Measurements from ENCODE around the gene ARTN.

ARTN gene

DNA sequence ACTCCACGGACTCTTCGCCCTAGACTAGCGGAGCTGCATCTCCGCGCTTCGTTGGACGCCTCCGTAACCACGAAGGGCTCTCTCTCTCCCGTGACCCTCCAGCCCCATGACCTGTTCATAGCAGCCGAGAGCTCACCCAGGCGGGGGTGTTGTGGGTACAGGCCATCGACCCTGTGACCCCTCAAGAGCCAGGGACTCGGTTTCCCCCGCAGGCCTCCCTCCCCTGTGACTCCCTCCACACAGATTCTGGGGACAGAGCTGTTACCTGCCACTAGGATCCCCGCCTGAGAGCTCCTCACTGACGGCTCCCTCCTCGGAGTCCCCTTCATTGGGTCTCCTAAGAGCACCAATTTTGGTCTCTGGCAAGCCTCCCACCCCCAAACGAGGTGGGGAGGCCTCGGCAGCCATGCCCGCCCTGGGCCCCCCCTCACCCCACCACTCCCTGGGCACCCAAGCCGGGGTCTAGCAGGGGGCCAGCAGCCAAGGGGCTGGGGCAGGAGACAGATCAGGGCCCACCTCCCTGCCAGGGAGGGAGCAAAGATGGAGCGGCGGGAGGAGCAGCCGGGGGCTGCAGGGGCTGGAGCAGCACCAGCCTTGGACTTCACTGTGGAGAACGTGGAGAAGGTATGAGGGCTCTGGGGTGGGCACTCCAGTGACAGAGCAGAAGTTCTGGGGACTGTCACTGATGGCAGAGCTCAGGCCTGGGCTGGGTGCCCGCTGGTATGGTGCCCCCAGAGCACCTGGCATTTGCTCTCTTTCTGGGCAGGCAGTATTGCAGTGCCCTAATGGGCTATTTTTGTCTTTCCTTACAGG is 13.7 kb downstream of the ARTN start:
- DNase-seq (ENCODE audit: low read depth in 2 of 3, low spot score in 2 of 3) = no peak

DNA sequence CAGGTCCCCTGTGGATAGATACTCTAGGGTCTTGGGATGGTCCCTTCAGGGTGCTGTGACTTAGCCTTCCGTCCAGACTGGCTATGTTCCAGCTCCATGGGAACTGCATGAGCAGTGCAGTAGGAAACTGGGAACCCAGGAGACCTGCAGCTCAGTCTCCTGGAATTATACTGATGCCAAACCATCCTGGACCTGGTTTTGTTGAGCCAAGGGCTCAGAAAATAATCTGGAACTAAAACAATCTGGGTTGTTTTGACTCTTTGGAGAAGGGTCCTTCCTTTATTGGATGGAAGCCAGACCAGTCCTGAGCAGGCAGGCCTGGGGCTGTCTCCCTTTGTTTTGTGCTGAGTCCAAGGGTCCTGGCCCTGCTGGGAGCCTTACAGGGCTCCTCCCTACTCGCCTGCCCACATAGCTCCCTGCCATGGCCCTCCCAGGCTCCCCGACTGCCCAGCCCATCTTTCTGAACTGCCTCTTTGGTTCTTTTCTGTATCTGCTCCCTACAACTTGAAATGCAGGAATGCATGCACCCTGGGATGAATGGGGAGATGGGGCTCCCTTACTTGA is 14.4 kb downstream of the ARTN start:
- DNase-seq (ENCODE audit: low read depth in 2 of 3, low spot score in 2 of 3) = no peak

DNA sequence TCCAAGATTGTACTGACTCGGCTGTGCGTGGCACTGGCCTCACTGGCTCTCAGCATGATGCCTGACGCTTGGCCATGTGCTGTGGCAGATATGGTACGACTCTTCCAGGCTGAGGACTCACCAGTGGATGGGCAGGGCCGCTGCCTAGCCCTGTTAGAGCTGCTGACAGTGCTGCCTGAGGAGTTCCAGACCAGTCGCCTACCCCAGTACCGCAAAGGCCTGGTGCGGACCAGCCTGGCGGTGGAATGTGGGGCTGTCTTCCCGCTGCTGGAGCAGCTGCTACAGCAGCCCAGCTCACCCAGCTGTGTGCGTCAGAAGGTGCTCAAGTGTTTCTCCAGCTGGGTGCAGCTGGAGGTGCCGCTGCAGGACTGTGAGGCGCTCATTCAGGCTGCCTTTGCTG is 16.1 kb downstream of the ARTN start:
- no peak for DNase-seq (ENCODE audit: low read depth in 2 of 3, low spot score in 2 of 3)

DNA sequence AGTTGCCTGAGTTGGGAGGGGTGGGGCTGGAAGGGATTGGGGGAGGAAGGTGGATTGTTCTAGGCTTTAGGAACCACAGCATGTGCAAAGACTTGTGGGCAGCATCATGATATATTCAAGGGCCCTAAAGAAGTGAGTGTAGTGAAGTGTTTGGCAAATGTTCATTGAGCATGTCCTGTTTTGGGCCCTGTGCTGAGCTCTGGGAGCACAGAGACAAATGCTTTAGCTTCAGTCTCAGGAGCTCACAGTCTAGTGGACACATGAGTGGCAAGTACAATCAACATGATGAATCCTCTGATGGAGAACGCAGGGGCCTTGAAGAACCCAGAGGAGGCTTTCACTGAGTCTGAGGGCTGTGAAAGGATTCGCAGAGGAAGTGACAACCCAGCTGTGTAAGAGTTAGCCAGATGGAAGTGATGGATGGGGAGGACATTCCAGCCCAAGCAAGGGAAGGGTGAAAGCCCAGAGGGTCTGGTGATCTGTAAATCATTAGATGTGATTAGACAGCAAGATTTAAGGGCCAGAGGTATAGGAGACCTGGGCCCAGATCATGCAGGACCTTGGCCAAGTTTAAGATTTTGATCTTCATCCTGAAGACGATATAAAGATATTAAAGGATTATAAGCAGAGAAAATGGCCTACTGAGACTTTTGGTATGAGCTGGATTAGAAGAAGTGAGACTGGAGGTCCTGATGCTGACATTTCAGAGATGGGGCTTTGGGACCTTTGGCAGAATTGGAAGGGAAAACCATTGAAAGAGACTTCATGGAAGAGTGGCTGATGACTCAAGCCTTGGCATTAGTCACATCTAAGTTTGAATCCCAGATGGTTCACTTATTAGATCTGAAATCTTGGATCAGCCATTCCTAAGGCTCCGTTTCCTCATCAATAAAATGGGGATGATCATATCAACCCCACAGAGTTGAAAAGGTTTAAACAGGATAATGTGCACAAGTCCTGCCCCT is 17.7 kb downstream of the ARTN start:
- no peak for DNase-seq (ENCODE audit: low read depth in 2 of 3, low spot score in 2 of 3)

DNA sequence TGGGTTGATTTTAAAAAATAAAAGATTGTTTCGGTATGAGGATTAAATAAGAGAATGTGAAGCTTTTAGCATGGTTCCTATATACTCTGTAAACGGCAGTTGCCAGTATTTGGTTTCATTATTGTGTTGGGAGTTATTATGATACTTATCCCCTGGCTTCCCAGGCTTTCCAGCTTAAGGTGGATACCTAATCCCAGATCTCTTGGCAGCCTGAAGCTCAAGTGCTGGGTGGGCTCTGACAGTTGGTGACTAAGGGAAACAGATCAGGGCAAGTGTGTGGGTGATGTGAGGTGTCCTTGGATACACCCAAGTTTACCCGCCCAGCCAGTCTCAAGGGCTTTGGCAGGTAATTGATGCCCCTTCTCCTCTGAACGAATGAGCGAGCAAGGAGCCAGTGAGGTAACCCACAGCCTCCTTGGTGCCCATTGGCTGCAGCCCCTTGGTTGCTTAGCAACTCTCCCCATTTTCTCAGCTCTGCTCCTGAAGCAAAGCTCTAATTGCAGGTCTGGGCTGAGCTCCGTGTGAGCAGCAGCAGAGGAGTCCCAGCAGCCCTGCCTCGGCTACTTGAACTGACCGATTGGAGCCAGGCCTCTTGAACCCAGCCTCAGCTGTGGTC is 19.2 kb downstream of the ARTN start:
- DNase-seq (ENCODE audit: low read depth in 2 of 3, low spot score in 2 of 3) = no peak

DNA sequence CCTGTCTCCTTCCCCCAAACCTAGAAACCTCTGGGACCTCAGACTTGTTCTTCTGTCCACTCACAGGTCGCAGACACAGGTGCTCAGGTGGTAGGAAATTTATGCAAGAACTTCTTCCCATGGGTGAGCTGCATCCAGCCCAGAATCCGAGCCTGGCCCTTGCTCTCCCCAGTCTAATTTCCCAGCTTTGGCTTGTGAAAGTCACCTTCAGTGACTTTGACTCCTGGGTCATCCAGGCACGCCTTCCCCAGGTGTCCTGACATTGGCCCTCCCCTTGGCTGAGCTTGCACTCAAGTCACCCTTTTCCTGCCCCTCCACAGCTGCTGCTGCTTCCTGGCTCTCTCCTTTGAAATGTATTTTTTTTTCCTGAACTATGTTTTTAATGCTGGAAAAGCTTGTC is 19.8 kb downstream of the ARTN start:
- no peak for DNase-seq (ENCODE audit: low read depth in 2 of 3, low spot score in 2 of 3)

DNA sequence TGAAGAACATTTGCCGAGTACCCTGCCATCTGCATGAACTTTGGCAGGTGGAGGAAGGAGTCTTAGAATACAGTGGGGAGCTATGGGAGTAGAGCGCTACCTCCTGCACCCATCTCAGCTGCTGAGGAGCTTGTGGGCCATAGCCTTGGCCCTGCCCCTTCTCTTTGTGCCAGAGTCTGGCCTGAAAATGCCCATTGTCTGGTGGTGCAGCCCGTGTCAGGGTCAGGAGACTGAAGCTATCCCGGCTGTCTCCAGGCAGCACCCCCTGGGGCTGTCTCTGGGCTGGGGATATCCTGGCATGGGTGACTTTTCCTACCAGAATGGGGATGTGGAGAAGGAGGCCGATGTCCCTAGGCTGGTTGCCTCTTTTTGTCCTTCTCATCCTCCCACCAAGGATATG is 20.4 kb downstream of the ARTN start:
- no peak for DNase-seq (ENCODE audit: low read depth in 2 of 3, low spot score in 2 of 3)

DNA sequence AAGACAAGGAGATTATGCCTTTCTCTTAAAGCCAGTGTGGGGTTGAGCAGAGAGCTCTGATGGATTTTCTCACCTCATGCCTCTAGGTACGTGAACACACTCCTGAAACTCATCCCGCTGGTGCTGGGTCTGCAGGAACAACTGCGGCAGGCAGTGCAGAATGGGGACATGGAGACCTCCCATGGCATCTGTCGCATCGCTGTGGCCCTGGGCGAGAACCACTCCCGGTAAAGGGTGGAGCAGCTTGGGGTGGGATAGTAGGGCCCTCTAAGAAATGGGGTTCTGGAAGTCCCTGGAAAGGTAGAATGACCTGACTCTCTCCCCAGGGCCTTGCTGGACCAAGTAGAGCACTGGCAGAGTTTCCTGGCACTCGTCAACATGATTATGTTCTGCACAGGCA is 22.6 kb downstream of the ARTN start:
- no peak for DNase-seq (ENCODE audit: low read depth in 2 of 3, low spot score in 2 of 3)

DNA sequence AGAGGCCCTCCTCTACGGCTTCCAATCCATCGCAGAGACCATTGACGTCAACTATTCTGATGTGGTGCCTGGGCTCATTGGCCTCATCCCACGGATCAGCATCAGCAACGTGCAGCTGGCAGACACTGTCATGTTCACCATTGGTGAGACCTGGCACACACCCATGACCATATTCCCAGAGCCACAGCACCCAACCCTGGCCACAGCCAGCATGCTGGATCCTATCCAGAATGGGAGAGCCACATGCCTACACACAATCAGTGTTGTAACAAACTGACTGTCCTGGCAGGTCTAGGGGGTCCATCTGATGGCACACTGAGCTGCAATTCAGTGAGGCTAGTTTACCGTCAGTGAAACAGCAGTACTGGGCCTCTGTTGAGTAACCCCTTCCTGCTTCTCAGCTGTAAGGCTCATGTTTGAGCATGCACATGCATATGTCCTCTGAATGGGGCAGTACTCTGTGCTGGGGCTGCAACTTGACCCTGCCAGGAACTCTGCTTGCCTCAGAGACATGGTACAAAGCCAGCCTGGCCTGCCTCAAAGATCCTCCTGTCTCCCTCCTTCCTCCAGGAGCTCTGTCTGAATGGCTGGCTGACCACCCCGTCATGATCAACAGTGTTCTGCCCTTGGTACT is 23.9 kb downstream of the ARTN start:
- DNase-seq (ENCODE audit: low read depth in 2 of 3, low spot score in 2 of 3) = no peak

DNA sequence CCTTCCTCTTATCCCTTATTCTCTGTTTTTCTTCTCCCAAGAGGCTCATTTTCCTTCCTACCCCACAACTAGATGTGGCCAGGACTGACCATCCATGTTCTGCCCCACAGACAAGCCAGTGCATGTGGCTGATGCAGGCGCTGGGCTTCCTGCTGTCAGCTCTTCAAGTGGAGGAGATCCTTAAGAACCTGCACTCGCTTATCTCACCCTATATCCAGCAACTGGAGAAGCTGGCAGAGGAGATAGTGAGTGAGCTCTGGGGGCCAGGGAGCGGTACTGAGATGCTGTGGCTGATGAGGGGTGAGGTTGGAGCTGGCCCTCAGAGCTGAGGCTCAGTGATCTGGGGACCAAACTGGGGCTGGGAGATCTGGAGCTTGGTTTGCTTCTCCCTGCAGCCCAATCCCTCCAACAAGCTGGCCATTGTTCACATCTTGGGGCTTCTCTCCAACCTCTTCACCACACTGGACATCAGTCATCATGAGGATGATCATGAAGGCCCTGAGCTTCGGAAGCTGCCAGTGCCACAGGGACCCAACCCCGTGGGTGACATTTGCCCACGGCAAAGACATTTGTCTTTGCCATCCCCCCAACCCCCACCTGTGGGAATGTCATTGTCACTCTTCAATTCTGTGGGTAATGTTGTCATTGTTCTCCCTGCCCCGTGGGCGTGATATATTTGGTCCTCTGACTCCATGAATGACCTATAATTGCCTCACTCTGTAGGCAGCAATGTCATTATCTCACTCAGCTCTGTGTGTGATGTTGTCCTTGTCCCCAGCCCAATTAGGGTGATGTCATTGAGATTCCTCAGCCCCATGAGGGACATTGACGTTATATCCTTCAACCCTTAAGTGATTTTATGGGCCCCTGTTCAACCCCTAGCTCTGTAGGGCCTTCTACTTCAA is 25.0 kb downstream of the ARTN start:
- no peak for DNase-seq (ENCODE audit: low read depth in 2 of 3, low spot score in 2 of 3)

DNA sequence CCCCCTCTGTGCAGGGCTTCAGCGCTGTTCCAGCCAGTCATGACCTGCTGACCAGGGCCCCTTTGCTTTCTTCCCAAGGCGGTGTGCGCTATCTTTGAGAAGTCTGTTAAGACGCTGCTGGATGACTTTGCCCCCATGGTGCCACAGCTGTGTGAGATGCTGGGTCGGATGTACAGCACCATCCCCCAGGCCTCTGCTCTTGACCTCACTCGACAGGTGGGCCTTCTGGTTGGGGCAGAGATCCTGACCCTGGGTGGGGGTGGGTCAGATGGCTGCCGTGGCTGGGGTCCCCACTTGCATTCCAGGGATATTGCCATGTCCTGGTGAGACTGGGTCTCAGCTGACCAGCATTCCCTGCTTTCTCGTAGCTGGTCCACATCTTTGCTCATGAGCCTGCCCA is 27.2 kb downstream of the ARTN start:
- DNase-seq (ENCODE audit: low read depth in 2 of 3, low spot score in 2 of 3) = no peak

DNA sequence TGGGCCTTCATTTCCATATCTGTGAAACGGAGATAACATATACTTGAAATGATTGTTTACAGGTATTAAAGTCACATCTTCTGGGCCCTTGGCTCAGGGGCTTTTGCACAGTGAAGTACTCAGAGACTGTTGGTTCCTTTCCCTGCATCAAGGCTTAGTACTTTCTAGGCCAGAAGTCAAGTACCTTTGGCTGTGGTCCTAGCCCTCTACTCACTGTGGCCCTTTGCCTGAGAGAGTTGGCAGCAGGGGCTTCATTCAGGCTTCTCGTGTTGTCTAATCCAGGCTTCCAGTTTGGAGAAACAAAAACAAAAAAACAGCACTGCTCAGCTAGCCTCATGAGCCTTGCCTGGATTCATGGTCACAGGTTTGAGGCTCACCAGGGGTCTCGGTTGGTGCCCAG is 28.1 kb downstream of the ARTN start:
- DNase-seq (ENCODE audit: low read depth in 2 of 3, low spot score in 2 of 3) = no peak

DNA sequence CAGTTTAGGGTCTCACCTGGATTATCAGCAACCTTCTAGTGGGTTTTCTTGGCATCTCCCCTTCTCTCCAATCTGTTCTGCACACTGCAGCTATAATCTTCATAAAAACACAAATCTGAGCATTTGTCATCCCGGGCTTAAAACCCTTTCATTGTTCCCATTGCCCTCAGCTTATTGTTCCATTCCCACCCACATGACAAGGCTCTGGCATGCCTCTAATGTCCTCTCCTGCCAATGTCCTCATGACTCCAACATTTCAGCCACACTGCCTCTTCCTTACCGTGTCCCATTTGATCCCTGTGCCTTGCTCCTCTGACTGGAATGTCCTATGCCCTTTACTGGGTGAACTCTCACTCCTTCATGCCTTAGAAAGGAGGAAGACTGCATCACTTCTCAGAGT is 28.7 kb downstream of the ARTN start:
- no peak for DNase-seq (ENCODE audit: low read depth in 2 of 3, low spot score in 2 of 3)

DNA sequence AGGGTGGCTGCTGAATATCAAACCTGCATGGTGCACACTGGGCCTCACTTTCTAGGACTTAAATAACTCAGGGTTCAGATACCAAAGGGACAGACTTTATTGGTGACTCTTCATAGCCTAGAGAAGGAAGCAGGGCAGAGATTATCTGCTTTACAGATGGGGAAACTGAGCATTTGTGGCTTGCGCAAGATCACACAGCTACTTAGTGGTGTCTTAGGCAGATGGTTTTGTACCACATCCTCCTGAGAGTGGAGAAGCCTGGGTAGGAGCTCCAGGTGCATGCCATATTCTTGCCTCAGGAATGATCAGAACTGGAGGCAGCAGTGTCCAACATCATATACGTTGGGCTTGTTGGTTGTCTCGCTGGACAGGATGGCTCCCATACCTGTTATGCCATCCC is 29.4 kb downstream of the ARTN start:
- no peak for DNase-seq (ENCODE audit: low read depth in 2 of 3, low spot score in 2 of 3)

DNA sequence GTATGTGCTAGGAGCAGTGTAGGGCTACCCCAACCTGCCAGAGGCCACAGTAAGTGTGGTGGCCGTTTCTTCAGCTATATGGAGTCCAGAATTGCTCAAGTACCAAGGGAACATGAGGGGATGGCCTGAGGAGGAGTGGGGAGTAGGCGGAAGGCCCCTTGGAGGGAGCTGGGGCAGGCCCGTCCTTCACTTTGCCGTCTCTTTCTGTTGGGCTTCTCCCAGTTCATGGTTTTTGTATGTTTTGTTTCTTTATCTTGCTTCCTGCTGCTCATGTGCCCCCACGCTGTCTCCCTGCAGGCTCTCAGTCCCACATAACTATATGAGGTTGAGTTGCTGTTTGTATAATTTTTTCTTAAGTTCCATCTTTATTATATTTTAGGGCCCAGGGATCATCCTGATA is 30.3 kb downstream of the ARTN start:
- DNase-seq (ENCODE audit: low read depth in 2 of 3, low spot score in 2 of 3) = no peak

DNA sequence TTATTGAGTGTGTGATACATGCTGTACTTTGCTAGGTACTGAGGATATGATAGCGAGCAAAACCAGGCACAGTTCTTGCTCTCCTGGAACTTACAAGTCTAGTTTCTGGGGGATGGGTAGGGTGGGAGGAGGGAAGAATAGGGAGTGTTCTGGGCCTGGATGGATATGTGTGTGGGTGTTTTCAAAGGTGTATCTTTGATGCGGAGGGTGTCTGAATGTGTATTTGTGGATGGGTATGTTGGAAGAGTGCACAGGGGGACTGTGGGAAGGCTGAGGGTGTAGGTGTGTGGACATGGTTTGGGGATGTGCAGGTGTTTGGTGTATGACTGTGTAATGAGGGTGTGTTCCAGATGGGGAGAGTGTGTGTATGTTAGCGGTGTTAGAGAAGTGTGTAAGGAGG is 31.7 kb downstream of the ARTN start:
- DNase-seq (ENCODE audit: low read depth in 2 of 3, low spot score in 2 of 3) = no peak

DNA sequence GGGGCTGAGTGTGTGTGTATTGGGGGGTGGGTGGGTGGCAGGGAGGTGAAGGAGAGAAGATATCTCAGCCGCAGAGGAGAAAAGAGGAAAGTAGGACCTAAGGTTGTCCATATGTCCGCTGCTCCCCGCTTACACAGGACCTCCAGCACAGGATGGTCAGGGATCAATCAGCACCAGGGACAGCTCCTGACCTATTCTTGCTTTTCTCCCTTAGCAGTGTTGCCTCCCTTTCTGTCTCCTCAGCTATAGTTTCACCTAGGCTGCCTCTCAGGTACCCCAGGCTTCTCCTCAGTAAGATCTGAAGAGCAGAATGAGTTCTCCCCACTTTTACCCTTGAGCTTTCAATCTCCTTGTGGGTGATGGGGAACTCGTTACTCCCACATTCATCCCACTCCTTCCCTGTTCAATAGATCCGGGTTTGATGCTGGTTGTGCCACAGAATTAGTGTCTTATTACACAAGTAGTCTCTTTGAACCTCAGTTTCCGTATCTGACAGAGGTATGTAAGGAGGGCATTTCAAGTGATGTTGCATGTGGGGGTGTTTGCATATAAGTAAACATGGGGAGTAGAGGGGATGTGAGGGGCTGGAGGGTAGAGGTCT is 34.8 kb downstream of the ARTN start:
- no peak for DNase-seq (ENCODE audit: low read depth in 2 of 3, low spot score in 2 of 3)

DNA sequence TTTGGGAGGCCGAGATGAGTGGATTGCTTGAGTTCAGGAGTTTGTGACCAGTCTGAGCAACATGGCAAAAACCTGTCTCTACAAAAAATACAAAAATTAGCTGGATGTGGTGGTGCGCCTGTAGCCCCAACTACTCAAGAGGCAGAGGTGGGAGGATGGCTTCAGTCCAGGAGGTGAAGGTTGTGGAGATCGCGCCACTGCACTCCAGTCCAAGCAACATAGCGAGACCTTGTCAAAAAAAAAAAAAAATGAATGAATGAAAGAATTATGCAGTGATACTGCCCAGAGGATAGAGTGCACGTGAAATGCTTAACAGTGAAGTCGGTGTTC is 35.8 kb downstream of the ARTN start:
- no peak for DNase-seq (ENCODE audit: low read depth in 2 of 3, low spot score in 2 of 3)

DNA sequence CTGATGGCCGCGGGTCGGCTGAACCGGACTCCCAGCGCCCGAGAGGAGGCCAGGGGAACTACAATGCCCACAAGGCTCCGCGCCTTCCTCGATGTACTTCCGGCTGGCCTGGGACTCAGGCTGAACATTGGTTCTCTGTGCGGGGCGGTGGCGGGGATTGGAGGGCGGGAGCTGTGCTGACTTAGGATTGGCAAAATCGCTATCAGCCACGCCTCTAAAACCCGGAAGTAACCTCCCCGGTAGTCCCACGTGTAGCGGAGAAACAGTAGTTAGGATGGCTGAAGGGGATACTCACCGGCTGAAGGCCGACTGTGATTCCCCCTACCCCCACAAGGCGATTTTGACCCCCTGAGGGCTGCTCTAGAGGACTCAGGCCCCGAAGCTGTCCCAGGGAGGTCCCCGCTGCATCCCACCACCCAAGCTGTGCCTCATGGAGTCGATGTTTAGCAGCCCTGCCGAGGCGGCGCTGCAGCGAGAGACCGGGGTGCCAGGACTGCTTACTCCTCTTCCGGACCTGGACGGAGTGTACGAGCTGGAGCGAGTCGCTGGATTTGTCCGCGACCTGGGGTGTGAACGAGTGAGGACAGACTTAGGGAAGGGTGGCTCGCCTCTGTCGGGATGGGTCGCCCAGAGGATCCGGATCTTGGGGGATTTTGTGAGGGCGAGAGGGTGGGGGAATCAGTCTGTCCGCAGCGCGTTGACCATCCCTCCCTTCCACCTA is 36.3 kb downstream of the ARTN start, which contains the start of gene DPH2:
Gene DPH2, plus strand, starts transcription at position 265 of the 721 bp plus-strand sequence. Its CDS starts 166 bp downstream, at position 431.
- DNase-seq (ENCODE audit: low read depth in 2 of 3, low spot score in 2 of 3) = peak; percentile 68 to 91 (median 89)

All from activated CD8-positive, alpha-beta memory T cell treated with anti-CD3 and anti-CD28 coated beads for 48 hours (primary cell).